Upper lobe of left lung (tissue), 6 donors: ENCODE results near the gene CUL7. TPM values are rescaled to one million over a fixed set of nuclear protein-coding genes. Genes with fewer than 3 reads are reported as not detected.

Experiments used
- ATAC-seq, 2 donors: fragments of 200-7000 bp; cut with Tn5 transposase; one replicate each; pipeline ENCODE4 v1.9.1; 2022; ENCODE audit warnings: mild to moderate bottlenecking in 2 of 2, moderate library complexity in 2 of 2; ENCODE audit not compliant: low FRiP score in 2 of 2
- DNase-seq, 2 donors: peaks; one replicate each; pipeline ENCODE4 v3.0.0-alpha.2; 2019 to 2020
- H3K27ac ChIP-seq, 4 donors: fragments of 200-600 bp; sonication (generic); one replicate each; pipeline ENCODE4 v1.5.1; 2016 to 2019
- H3K27me3 ChIP-seq, 4 donors: fragments of 200-600 bp; sonication (generic); one replicate each; pipeline ENCODE4 v1.5.1; 2017 to 2019
- H3K36me3 ChIP-seq, 4 donors: fragments of 200-600 bp; sonication (generic); one replicate each; pipeline ENCODE4 v1.5.1; 2016 to 2019
- H3K4me1 ChIP-seq, 4 donors: fragments of 200-600 bp; sonication (generic); one replicate each; pipeline ENCODE4 v1.5.1; 2018 to 2019
- H3K4me3 ChIP-seq, 4 donors: fragments of 200-600 bp; sonication (generic); one replicate each; pipeline ENCODE4 v1.5.1; 2017 to 2019; ENCODE audit warnings: mild to moderate bottlenecking in 2 of 4, moderate library complexity in 1 of 4
- H3K9me3 ChIP-seq, 4 donors: fragments of 200-600 bp; sonication (generic); one replicate each; pipeline ENCODE4 v1.5.1; 2018 to 2019
- EP300 ChIP-seq, 4 donors: sonication (generic); formaldehyde crosslinking; IDR thresholded peaks; one replicate each; pipeline ENCODE4 v1.5.1; 2017; ENCODE audit warnings: antibody characterized with exemption in 4 of 4, control low read depth in 2 of 4
- POLR2A ChIP-seq, 4 donors: fragments of 450-650 bp; IDR thresholded peaks; one replicate each; pipeline ENCODE4 v1.5.1; 2016 to 2017; ENCODE audit warnings: antibody characterized with exemption in 4 of 4, mild to moderate bottlenecking in 2 of 4
- POLR2AphosphoS5 ChIP-seq, 2 donors: sonication (generic); formaldehyde crosslinking; IDR thresholded peaks; one replicate each; pipeline ENCODE4 v1.5.1; 2017; ENCODE audit warnings: antibody characterized with exemption in 2 of 2
- WGBS, 2 donors: methylation state at CpG; one replicate each; pipeline ENCODE4 v1.1.5; 2017 to 2018; 5-methylcytosine and 5-hydroxymethylcytosine counted together
- total RNA-seq, 6 donors: library from RNA; depleted of rRNA in 4 of 6; stranded (reverse); fragments of >200 nt in 4 of 6; gene quantifications; one replicate each; pipeline versions ENCODE4 v1.1.0 to v1.2.1, GENCODE V29; 2016 to 2021
- TF ChIP-seq, protein P1 (sequence below), 6 experiments: fragments of 450-650 bp in 4 of 6; fragments of 200-600 bp in 2 of 6; sonication (generic) in 2 of 6; IDR thresholded peaks; one replicate each; pipeline ENCODE4 v1.5.1; 2016 to 2019; ENCODE audit warnings: antibody characterized with exemption in 6 of 6
- donor health status: DM: no; HTN: no; CAD: no; lungs with moderate emphysema.
- donor health status: DM: no; HTN: yes; CAD: no; lungs with severe emphysema.

CUL7 gene
- total RNA-seq, 6 donors from 2014 or later = 16.0 to 35.6 (median 20.4) TPM

DNA sequence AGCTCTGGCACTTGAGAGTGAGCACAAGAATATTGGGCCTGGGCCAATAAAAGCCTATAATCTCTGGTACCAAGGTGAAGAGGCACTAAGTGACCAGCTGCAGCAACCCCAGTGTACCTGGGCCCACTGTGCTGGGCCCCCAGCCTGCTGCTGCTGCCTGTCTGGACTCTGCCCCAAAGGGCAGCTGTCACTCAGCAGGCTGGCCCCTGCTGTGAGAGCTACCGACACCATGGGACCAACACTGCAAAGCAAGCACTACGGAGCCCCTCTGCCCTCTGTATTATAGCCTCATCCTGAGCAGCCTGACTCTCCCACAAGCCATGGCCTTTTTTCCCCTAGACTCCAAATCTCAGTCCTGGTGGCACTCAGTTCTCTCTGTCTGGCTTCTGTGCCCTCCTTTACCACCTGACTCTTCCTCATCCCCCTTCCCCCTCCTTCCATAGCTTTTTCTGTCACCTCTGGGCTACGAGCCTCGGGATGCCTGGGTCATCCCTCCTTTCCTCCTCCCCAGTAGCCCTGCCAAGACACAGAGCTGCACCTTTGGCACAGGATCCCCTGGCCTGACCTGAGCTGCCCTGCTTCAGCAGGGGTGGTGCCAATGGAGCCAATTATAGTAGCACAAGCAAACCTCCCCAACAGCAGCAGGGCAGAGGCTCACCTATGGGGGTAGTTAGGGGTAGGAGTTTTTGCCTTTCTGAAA lies 18.0 kb downstream of the CUL7 start:
- DNase-seq = no peak
- ATAC-seq = no peak
- Histone ChIP-seq H3K4me1 (no peaks in the 10 kb centered on the region), H3K27me3 (no peaks in the 10 kb centered on the region), H3K27ac (no peak overlapping the region), H3K9me3 (no peaks in the 10 kb centered on the region), H3K36me3 (peaks cover 14 to 94% (median 51%) of the 10 kb centered on the region in 4 donors), H3K4me3 (no peak overlapping the region)
- 80 to 91% methylated on average over 4 of the region's 4 CpGs for WGBS, 2 donors
- TF ChIP-seq EP300 (IDR thresholded peaks at IDR 0.05) = no peak
- TF ChIP-seq, protein P1, sequence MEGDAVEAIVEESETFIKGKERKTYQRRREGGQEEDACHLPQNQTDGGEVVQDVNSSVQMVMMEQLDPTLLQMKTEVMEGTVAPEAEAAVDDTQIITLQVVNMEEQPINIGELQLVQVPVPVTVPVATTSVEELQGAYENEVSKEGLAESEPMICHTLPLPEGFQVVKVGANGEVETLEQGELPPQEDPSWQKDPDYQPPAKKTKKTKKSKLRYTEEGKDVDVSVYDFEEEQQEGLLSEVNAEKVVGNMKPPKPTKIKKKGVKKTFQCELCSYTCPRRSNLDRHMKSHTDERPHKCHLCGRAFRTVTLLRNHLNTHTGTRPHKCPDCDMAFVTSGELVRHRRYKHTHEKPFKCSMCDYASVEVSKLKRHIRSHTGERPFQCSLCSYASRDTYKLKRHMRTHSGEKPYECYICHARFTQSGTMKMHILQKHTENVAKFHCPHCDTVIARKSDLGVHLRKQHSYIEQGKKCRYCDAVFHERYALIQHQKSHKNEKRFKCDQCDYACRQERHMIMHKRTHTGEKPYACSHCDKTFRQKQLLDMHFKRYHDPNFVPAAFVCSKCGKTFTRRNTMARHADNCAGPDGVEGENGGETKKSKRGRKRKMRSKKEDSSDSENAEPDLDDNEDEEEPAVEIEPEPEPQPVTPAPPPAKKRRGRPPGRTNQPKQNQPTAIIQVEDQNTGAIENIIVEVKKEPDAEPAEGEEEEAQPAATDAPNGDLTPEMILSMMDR (IDR thresholded peaks at IDR 0.05) = no peak
- TF ChIP-seq POLR2AphosphoS5 (IDR thresholded peaks at IDR 0.05) = no peak
- no peak for TF ChIP-seq POLR2A (IDR thresholded peaks at IDR 0.05)

DNA sequence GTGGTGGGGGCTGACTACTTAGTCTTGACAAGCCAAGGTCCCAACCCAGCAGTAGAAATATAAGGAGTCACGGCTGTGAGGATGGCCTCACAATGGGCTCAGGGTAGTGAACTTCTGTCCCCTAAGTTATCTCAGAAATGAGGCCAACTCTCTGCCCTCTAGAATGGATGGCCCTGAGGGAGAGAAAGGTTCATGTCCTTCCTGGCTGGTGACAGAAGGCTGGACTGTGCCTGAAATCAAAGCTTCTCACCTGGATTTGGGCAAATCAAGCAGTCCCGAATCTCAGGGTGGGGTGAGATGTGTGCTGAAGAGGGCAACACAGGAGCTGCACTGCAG lies 19.5 kb downstream of the CUL7 start:
- H3K27ac ChIP-seq = no peak overlapping the region
- no peak for DNase-seq
- 80 to 93% methylated on average over 2 of the region's 2 CpGs for WGBS, 2 donors
- TF ChIP-seq EP300 (IDR thresholded peaks at IDR 0.05) (no peak), POLR2AphosphoS5 (IDR thresholded peaks at IDR 0.05) (no peak)
- H3K4me1 ChIP-seq = no peaks in the 10 kb centered on the region
- H3K9me3 ChIP-seq = no peaks in the 10 kb centered on the region
- H3K27me3 ChIP-seq = no peaks in the 10 kb centered on the region
- peaks cover 23 to 96% (median 58%) of the 10 kb centered on the region in 4 donors for H3K36me3 ChIP-seq
- no peak for ATAC-seq
- no peak overlapping the region for H3K4me3 ChIP-seq

DNA sequence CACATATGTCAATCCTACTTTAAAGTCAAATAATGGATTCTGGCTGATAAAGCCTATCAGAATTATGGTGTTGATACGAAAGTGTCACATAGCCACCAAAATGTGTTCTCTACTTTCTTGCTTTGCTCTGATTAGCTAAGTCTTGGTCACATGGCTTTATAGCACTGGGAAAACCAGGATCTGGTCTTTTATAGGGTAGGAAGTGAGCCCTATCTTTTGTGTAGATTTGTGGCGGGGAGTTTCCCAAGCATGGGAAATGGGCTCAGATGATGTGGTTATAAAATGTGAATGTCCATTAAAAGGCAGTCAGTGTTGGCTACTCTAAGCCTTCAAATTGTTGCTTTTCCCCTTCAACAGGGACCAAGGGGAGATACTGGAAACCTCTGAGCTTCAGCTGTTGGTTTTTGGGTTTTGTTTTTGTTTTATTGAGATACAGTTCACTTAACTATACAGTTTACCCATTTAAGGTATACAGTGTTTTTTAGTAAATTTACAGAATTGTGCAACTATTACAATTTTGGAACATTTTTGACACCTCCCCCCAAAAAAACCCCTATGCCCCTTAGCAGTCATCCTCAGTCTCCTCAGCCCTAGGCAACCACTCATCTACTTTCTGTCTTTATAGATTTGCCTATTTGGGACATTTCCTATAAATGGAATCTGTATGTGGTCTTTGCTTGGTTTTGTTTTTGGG lies 20.0 kb downstream of the CUL7 start:
- ATAC-seq (no peak), DNase-seq (no peak)
- H3K9me3 ChIP-seq = no peaks in the 10 kb centered on the region
- H3K4me3 ChIP-seq = no peak overlapping the region
- H3K36me3 ChIP-seq = peaks cover 28 to 96% (median 58%) of the 10 kb centered on the region in 4 donors
- no peaks in the 10 kb centered on the region for H3K4me1 ChIP-seq
- H3K27ac ChIP-seq = no peak overlapping the region
- no peak for TF ChIP-seq EP300 (IDR thresholded peaks at IDR 0.05)
- TF ChIP-seq, protein P1 (IDR thresholded peaks at IDR 0.05) = no peak
- TF ChIP-seq POLR2A (IDR thresholded peaks at IDR 0.05) = no peak
- no peak for TF ChIP-seq POLR2AphosphoS5 (IDR thresholded peaks at IDR 0.05)
- WGBS, 2 donors = 82 to 98% methylated on average over 2 of the region's 2 CpGs
- H3K27me3 ChIP-seq = no peaks in the 10 kb centered on the region

DNA sequence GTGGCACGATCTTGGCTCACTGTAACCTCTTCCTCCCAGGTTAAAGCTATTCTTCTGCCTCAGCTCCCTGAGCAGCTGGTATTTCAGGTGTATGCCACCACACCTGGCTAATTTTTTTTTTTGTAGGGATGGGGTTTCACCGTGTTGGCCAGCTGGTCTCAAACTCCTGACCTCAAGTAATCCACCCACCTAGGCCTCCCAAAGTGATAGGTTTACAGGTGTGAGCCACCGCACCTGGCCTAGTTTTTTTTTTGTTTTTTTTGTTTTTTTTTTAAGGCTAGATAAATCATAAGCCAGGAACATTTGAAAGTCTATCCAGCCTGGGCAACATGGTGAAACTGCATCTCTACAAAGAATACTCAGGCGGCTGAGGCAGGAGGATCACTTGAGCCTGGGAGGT lies 21.3 kb downstream of the CUL7 start:
- Histone ChIP-seq H3K9me3 (no peaks in the 10 kb centered on the region), H3K36me3 (peaks cover 37 to 96% (median 58%) of the 10 kb centered on the region in 4 donors), H3K27me3 (no peaks in the 10 kb centered on the region), H3K27ac (no peak overlapping the region), H3K4me1 (no peaks in the 10 kb centered on the region), H3K4me3 (no peak overlapping the region)
- WGBS, 2 donors = 94 to 95% methylated on average over 4 of the region's 4 CpGs
- ATAC-seq (no peak), DNase-seq (no peak)
- TF ChIP-seq POLR2AphosphoS5 (IDR thresholded peaks at IDR 0.05) (no peak), POLR2A (IDR thresholded peaks at IDR 0.05) (no peak), EP300 (IDR thresholded peaks at IDR 0.05) (no peak)
- TF ChIP-seq, protein P1 (IDR thresholded peaks at IDR 0.05) = no peak

DNA sequence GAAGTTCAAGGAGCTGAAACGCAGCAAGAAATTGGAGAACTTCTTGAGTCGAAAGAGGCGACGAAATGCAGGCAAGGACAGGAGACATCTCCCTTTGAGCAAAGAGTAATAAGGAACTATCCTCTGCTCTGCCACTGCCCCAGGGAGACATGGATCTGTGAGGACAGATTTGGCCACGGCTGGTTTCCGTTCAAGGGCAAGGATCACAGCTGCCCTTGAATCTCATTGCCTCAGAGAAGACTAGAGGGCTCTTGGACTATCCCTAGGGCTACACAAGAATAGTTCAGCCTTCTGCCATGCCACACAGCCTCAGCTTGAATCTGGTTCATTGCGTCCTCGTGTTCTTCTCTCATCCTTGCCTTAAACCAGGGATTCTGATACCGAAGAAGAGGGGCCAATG lies 24.5 kb downstream of the CUL7 start:
- TF ChIP-seq, protein P1 (IDR thresholded peaks at IDR 0.05) = no peak
- TF ChIP-seq EP300 (IDR thresholded peaks at IDR 0.05) (no peak), POLR2AphosphoS5 (IDR thresholded peaks at IDR 0.05) (no peak), POLR2A (IDR thresholded peaks at IDR 0.05) (no peak)
- Histone ChIP-seq H3K4me1 (no peaks in the 10 kb centered on the region), H3K36me3 (peaks cover 46 to 97% (median 67%) of the 10 kb centered on the region in 4 donors), H3K9me3 (no peaks in the 10 kb centered on the region), H3K27ac (no peak overlapping the region), H3K4me3 (no peak overlapping the region), H3K27me3 (no peaks in the 10 kb centered on the region)
- 92 to 96% methylated on average over 7 to 9 of the region's 9 CpGs for whole genome bisulfite sequencing, 2 donors
- DNase-seq = no peak
- no peak for ATAC-seq
